ENCODE data around the gene GNB5.
"Not testable (repeated sequence)": the region's sequence is repeated elsewhere in the genome, so short reads cannot be mapped to it uniquely, and the experiment has no call there.

GNB5 gene

GRCh38 chr15:52171807-52172206 lies 19.4 kb downstream of the GNB5 start:
- no peak overlapping the region for H3K4me3 ChIP-seq (ENCODE audit: low read depth, low read length)
- no peak for TF ChIP-seq CTCF (IDR thresholded peaks at IDR 0.05; ENCODE audit: low read depth, low read length)

GRCh38 chr15:52171386-52171785 lies 19.8 kb downstream of the GNB5 start:
- TF ChIP-seq CTCF (IDR thresholded peaks at IDR 0.05; ENCODE audit: low read depth, low read length), result no peak
- H3K4me3 ChIP-seq (ENCODE audit: low read depth, low read length), result no peak overlapping the region

- H3K4me3 ChIP-seq (ENCODE audit: low read depth, low read length), result not testable (repeated sequence)
Measured at GRCh38 chr15:52170199-52170598, 21.0 kb downstream of the GNB5 start.

- not testable (repeated sequence) for H3K4me3 ChIP-seq (ENCODE audit: low read depth, low read length)
Measured at GRCh38 chr15:52165494-52166131, 25.6 kb downstream of the GNB5 start.

- H3K4me3 ChIP-seq (ENCODE audit: low read depth, low read length), result no peak overlapping the region
- no peak for TF ChIP-seq CTCF (IDR thresholded peaks at IDR 0.05; ENCODE audit: low read depth, low read length)
Measured at GRCh38 chr15:52164631-52165265, 26.4 kb downstream of the GNB5 start.

- no peak for TF ChIP-seq CTCF (IDR thresholded peaks at IDR 0.05; ENCODE audit: low read depth, low read length)
- H3K4me3 ChIP-seq (ENCODE audit: low read depth, low read length), result no peak overlapping the region
Measured at GRCh38 chr15:52163321-52164190, 27.6 kb downstream of the GNB5 start.

- no peak for TF ChIP-seq CTCF (IDR thresholded peaks at IDR 0.05; ENCODE audit: low read depth, low read length)
Measured at GRCh38 chr15:52162876-52163275, 28.3 kb downstream of the GNB5 start.

GRCh38 chr15:52162260-52162659 lies 28.9 kb downstream of the GNB5 start:
- TF ChIP-seq CTCF (IDR thresholded peaks at IDR 0.05; ENCODE audit: low read depth, low read length), result no peak
- H3K4me3 ChIP-seq (ENCODE audit: low read depth, low read length), result no peak overlapping the region; the same call in 1 of the 2 replicates

More at GRCh38 chr15:52162876-52163275, 28.3 kb downstream of the GNB5 start:
- no peak overlapping the region for H3K4me3 ChIP-seq (ENCODE audit: low read depth, low read length)
